ENCODE measurements around the gene RNF207.

Gene RNF207

DNA sequence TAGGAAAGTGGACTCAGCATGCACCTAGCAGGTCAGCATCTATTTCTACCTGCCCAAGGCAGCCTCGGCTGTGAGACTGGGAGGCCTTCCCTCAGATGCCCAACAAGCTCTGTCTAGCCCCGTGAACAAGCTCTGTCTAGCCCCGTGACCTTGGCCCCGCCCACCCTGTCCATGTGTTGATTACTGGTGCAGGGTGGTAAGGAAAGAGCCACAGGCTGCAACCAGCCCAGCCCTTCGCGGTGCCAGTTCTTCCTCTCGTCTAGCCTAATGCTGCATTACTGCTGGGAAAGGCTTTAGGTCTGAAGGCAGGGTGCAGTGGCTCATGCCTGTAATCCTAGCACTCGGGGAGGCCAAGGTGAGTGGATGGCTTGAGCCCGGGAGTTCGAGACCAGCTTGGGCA is 52.8 kb downstream of the RNF207 start:
- in situ Hi-C loops (cut with MboI; ENCODE audit: low pct_unique_long_range_greater_than_20kb, low sequenced_read_pairs) = loop anchor here (10.0 kb wide), 1 partner anchor 86 kb away; no protein-coding TSS in a partner anchor
- DNase-seq = no peak

GRCh38 chr1:6259491-6260362 is 53.8 kb downstream of the RNF207 start:
- peak; percentile 83 for DNase-seq
- in situ Hi-C loops (cut with MboI; ENCODE audit: low pct_unique_long_range_greater_than_20kb, low sequenced_read_pairs) = loop anchor here (10.0 kb wide), 1 partner anchor 85 kb away; no protein-coding TSS in a partner anchor

DNA sequence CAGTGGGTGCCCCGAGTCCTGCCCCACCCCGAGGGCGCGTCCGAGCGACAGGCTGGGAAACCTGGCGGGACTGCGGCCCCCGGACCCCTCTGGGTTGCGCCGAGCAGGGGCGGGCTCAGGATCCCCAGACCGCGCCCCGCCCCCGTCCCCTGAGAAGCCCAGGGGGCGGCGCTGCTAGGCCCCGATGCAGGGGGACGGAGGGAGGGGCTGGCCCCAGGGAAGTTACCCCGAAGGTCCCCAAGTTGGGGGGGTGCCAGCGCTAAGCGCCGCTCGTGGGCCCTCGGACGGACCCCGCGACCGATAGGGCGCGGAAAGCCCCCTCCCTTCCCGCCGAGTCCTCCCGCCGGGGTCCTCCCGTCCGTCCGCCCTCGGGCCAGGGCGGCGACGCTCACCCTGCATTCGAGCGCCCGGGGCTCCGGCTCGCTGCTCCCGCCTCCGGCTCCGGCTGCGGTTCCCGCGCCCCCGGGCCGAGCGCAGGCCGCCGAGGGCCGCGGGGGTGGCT is 54.6 kb downstream of the RNF207 start:
- DNase-seq = no peak

DNA sequence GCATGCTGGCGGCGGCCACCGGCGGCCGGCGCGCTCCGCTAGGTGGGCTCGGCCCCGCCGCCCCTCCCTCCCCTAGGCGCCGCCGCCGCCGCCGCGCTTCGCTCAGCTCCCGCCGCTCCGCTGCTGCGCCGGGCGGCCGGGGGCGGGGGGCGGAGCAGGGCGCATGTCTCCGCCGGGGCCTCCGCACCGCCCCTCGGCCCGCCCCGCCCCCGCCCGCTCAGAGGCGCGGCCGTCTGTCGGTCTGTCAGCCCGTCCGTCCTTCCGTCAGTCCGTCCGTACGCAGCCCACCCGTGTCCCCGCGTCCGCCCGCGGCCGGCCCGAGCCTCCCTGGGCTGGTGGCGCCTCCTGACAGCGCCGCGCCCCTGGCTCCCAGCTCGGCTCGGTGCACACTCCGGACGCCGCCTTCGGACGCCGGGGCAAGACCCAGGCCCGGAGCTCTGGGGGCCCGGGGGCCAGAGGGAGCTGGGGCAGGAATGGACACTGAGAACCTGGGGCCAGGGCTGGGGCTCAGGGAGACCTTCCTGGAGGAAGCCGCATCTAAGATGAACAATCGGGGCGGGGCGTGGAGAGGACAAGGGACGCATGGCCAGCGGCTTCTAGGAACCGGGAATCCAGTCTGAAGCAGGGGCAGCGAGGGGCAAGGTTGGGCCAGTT is 55.2 kb downstream of the RNF207 start, which contains the start of gene GPR153:
TSS of gene GPR153 (minus strand) at position 138 of the 654 bp plus-strand sequence. CDS start 6,193 bp downstream, outside the sequence.
- in situ Hi-C loops (cut with MboI; ENCODE audit: low pct_unique_long_range_greater_than_20kb, low sequenced_read_pairs) = no loop called here
- no peak for DNase-seq

More for the DNA sequence above, 54.6 kb downstream of the RNF207 start:
- in situ Hi-C loops (cut with MboI; ENCODE audit: low pct_unique_long_range_greater_than_20kb, low sequenced_read_pairs) = no loop called here

DNA sequence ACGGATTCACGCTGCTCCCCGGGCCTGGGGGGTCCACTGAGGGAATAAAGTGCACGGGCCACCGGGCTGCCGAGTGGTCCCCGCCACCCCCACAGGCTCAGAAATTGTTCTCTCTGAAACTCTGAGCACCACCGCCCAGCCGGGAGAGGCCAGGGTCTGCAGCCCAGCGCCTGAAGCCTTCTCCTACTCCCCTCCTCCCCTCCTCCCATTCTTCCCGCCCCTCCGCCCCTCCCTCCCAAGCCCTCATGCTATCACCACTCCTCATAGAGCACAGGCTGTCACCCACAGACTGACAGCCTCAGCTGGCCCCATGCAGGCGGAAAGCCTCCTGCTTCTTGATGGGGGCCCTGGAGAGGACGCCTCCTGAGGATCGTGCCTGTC is 55.7 kb downstream of the RNF207 start:
- in situ Hi-C loops (cut with MboI; ENCODE audit: low pct_unique_long_range_greater_than_20kb, low sequenced_read_pairs) = no loop called here
- DNase-seq = no peak

- DNase-seq = no peak
- in situ Hi-C loops (cut with MboI; ENCODE audit: low pct_unique_long_range_greater_than_20kb, low sequenced_read_pairs) = no loop called here
These were observed 56.9 kb downstream of the RNF207 start for GRCh38 chr1:6262555-6263420.

DNA sequence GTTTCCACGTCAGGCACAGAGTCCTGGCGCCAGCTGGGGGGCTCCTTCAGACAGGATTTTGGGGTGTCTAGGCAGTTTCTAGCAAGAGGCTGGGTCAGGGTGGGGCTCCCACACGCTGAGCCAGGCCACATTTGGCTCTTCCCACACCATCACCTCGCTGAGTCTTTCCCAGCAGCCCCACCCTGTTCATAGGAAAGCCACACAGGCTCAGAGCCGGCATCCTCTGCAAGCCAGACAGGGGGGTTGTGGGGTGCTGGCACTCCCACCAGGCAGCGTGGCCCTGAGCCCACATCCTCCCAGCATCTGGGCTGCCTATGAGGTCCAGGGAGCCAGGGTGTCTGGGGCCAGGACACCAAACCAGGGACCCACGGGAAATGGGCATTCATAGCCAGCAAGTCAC is 57.8 kb downstream of the RNF207 start:
- in situ Hi-C loops (cut with MboI; ENCODE audit: low pct_unique_long_range_greater_than_20kb, low sequenced_read_pairs) = no loop called here
- no peak for DNase-seq

DNA sequence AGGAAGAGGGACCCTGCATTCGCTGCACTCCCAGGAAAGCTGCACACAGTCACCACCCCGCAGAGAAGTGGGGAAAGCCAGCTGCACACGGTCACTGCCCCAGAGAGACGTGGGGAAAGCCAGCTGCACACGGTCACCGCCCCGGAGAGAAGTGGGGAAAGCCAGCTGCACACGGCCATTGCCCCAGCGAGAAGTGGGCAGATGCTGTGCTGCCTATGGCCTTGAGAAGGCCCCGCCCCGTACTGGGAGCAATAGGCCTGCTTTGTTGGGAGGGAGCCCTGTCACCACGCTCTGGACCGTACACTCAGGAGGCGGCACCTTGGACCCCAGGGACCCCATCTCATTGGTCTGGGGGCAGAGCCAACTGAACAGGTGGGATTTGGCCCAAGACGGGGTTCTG is 59.2 kb downstream of the RNF207 start:
- no peak for DNase-seq
- in situ Hi-C loops (cut with MboI; ENCODE audit: low pct_unique_long_range_greater_than_20kb, low sequenced_read_pairs) = no loop called here

DNA sequence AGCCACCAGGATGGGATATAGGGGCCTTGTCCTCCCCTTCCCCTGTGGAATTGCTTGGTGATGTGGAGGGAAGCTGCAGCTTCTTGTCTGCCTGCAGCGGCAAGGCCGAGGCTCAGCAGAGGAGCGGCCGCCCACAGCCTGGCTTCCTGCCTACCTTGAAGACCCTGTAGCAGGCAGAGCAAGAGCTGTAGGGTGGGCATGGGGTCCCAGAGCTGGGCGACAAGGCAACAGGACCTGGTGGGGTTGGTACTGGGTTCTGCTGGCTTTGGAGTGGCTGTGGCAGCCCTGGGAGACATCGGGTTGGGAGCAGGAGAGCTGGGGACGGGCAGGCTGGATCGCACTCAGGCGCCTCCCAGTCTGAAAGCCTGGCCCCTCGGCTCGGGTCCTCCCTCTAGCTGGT is 60.7 kb downstream of the RNF207 start:
- in situ Hi-C loops (cut with MboI; ENCODE audit: low pct_unique_long_range_greater_than_20kb, low sequenced_read_pairs) = no loop called here
- no peak for DNase-seq

GRCh38 chr1:6267686-6268322 is 61.9 kb downstream of the RNF207 start:
- in situ Hi-C loops (cut with MboI; ENCODE audit: low pct_unique_long_range_greater_than_20kb, low sequenced_read_pairs) = no loop called here
- no peak for DNase-seq

- DNase-seq = no peak
- in situ Hi-C loops (cut with MboI; ENCODE audit: low pct_unique_long_range_greater_than_20kb, low sequenced_read_pairs) = no loop called here
These were observed 62.5 kb downstream of the RNF207 start for GRCh38 chr1:6268415-6268814.

DNA sequence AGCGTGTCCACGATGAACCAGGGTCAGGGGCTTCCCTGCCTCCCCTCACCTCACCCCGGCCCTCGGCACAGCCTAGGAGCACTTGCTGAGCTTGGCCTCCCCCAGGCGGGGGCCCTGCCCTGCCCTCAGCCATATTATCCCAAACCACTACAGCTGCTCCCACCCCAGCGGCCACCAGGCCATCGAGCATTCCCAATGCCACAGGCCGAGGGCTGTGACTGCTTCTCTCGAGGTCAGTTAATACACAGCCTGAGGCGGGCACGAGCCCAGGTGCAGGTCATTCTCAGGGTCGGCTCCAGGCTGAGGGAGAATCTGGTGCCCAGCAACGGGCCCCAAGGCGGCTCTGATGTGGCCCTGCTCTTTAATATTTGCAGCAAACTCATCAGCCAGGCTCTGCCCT is 63.4 kb downstream of the RNF207 start:
- no peak for DNase-seq
- in situ Hi-C loops (cut with MboI; ENCODE audit: low pct_unique_long_range_greater_than_20kb, low sequenced_read_pairs) = no loop called here

DNA sequence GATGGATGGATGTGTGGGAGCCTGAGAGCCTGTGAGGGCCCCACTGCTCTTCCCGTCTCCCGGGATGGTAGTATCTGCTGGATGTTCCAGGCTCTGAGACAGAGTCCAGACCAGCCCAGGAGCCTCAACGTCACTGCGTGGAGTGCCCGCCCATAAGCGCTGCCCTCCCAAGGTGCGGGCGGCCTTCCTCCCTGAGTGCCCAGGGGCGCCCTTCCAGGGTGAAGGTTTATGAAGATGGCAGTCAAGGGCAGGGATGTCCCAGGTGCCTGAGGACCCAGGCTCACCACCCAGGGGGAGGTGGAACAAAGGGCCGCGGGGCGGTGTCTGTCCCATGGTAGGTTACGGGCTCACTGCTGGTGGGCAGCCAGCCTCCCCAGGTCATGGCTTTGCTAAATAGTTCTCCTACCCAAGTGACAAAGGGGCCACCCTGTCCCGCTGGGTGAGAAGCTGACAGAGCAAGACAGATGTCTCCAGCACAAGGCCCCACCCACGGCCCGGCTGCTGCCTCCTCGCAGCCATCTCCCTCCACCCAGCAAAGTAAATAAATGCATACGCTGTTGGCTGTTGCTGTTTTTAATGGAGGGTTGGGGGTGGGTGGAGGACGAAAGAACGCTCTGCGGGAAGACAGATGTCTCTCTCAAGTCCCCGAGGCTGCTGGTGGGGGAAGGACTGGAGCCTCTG is 63.9 kb downstream of the RNF207 start:
- no peak for DNase-seq
- in situ Hi-C loops (cut with MboI; ENCODE audit: low pct_unique_long_range_greater_than_20kb, low sequenced_read_pairs) = no loop called here

DNA sequence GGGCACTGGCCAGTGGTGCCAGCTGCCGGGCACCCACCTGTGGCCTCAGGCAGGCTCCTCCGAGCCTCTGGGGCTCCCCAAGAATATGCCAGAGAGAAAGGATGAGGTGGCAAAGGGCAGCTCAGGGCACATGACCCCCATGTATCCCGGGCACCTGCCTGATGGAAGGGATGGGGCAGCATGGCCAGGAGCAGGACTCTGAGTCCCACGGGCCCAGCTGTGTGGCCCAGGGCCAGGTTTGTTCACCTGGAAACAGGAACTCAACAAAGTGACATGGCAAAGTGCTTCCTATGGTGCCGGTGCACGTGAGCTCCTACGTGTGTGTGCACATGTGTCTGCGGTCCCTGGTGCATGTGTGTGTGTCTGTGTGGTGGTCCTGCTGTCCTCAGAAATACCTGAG is 64.5 kb downstream of the RNF207 start:
- in situ Hi-C loops (cut with MboI; ENCODE audit: low pct_unique_long_range_greater_than_20kb, low sequenced_read_pairs) = no loop called here
- DNase-seq = no peak
